Right atrium auricular region (tissue), 2 donors: ENCODE data around the gene ICAM5. TPM values are rescaled to one million over a fixed set of nuclear protein-coding genes. Genes with fewer than 3 reads are reported as not detected.

Experiments
- DNase-seq: peaks from one replicate; pipeline ENCODE4 v3.0.0-alpha.2; 2019; ENCODE audit warnings: low spot score
- H3K27ac ChIP-seq, 2 donors: fragments of 200-600 bp; sonication (generic); 1 replicate in 1 of 2; 2 replicates in 1 of 2; pipeline ENCODE4 v1.5.1; 2016 to 2019
- H3K27me3 ChIP-seq, 2 donors: fragments of 200-600 bp; sonication (generic); one replicate each; pipeline versions ENCODE4 v1.5.1 to v1.6.0; 2017 to 2019
- H3K36me3 ChIP-seq: fragments of 200-600 bp; sonication (generic); one replicate; pipeline ENCODE4 v1.5.1; 2016
- H3K4me1 ChIP-seq, 2 donors: fragments of 200-600 bp; sonication (generic); one replicate each; pipeline versions ENCODE4 v1.5.1 to v1.6.0; 2017 to 2019
- H3K4me3 ChIP-seq, 2 donors: fragments of 200-600 bp; sonication (generic); 1 replicate in 1 of 2; 2 replicates in 1 of 2; pipeline ENCODE4 v1.5.1; 2017 to 2019; ENCODE audit warnings: mild to moderate bottlenecking in 1 of 2, moderate library complexity in 1 of 2
- H3K9me3 ChIP-seq, 2 donors: fragments of 200-600 bp; sonication (generic); one replicate each; pipeline ENCODE4 v1.5.1; 2019
- total RNA-seq, 2 donors: library from RNA; depleted of rRNA; stranded (reverse); fragments of >200 nt; gene quantifications; one replicate each; pipeline ENCODE4 v1.1.0, GENCODE V29; 2016
- TF ChIP-seq, protein P1 (sequence below), 2 donors: fragments of 200-600 bp; sonication (generic); IDR thresholded peaks; one replicate each; pipeline ENCODE4 v1.5.1; 2019; ENCODE audit warnings: antibody characterized with exemption in 2 of 2

ICAM5 gene
- total RNA-seq, 2 donors from 2014 or later, result 0.22 to 1.7 TPM

DNA sequence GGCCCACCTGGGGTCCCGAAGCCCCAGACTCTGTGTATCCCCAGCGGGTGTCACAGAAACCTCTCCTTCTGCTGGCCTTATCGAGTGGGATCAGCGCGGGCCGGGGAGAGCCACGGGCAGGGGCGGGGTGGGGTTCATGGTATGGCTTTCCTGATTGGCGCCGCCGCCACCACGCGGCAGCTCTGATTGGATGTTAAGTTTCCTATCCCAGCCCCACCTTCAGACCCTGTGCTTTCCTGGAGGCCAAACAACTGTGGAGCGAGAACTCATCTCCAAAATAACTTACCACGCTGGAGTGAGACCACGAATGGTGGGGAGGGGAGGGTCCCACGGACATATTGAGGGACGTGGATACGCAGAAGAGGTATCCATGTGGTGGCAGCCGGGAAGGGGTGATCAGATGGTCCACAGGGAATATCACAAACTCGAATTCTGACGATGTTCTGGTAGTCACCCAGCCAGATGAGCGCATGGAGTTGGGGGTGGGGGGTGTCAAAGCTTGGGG is 1.0 kb upstream of the ICAM5 start:
- no peak for DNase-seq
- TF ChIP-seq, protein P1, sequence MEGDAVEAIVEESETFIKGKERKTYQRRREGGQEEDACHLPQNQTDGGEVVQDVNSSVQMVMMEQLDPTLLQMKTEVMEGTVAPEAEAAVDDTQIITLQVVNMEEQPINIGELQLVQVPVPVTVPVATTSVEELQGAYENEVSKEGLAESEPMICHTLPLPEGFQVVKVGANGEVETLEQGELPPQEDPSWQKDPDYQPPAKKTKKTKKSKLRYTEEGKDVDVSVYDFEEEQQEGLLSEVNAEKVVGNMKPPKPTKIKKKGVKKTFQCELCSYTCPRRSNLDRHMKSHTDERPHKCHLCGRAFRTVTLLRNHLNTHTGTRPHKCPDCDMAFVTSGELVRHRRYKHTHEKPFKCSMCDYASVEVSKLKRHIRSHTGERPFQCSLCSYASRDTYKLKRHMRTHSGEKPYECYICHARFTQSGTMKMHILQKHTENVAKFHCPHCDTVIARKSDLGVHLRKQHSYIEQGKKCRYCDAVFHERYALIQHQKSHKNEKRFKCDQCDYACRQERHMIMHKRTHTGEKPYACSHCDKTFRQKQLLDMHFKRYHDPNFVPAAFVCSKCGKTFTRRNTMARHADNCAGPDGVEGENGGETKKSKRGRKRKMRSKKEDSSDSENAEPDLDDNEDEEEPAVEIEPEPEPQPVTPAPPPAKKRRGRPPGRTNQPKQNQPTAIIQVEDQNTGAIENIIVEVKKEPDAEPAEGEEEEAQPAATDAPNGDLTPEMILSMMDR (IDR thresholded peaks at IDR 0.05), result no peak
- Histone ChIP-seq H3K9me3 (no peaks in the 10 kb centered on the region), H3K27ac (no peak overlapping the region), H3K4me1 (peaks cover 0 to 77% of the 10 kb centered on the region in 2 donors), H3K27me3 (peaks cover 31 to 40% of the 10 kb centered on the region in 2 donors), H3K36me3 (peaks cover 12% of the 10 kb centered on the region), H3K4me3 (peak overlapping the region in 1 of 2 donors; percentile 41)

DNA sequence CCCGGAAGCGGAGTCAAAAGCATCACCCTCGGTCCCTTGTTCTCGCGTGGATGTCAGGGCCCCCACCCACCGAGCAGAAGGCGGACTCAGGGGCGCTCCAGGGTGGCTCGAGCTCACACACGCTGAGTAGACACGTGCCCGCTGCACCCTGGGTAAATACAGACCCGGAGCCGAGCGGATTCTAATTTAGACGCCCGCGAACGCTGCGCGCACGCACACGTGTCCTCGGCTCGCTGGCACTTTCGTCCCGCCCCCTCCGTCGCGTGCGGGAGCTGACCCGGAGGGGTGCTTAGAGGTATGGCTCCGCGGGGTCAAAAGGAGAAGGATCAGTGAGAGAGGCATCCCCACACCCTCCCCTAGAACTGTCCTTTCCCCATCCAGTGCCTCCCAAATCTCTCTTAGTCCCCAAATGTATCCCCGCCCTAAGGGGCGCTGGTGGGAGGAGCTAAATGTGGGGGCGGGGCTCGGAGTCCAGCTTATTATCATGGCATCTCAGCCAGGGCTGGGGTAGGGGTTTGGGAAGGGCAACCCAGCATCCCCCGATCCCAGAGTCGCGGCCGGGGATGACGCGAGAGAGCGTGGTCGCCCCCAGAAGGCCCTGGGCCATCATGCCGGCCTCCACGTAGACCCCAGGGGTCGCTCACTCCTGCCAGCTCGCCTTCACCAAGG is 451 bp upstream of the ICAM5 start:
- peaks cover 36 to 46% of the 10 kb centered on the region in 2 donors for H3K27me3 ChIP-seq

DNA sequence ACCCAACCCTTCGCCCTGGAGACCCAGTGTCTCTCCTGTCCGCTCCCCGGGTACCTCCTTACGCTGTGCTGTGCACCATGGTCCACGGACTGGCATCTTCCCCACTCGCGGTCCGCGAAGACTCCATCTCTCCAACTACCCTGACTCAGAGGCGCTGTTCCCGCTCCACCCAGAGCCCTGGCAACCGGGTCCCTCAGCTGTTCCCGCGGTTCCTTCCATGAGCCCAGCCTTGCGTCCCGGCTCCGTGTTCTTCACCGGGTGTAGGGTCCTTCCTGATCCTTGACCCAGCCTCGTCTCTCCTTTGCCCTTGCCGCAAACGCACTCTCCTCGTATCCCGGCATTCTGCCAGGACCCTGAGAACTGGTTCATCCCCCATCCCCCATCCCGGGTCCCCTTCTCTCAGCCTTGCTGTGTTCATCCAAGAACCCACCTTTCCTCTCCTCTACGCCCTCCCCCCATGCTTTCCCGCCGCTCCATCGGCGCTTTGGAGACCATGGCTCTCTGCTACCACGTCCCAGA is 664 bp downstream of the ICAM5 start:
- Histone ChIP-seq H3K36me3 (no peaks in the 10 kb centered on the region), H3K4me1 (peaks cover 0 to 81% of the 10 kb centered on the region in 2 donors), H3K4me3 (peak overlapping the region; percentile 18 to 41), H3K27ac (no peak overlapping the region), H3K27me3 (peaks cover 39 to 56% of the 10 kb centered on the region in 2 donors), H3K9me3 (no peaks in the 10 kb centered on the region)
- TF ChIP-seq, protein P1 (IDR thresholded peaks at IDR 0.05), result no peak
- DNase-seq, result no peak

More for the DNA sequence above, 451 bp upstream of the ICAM5 start:
- Histone ChIP-seq H3K4me3 (peak overlapping the region; percentile 20 to 41), H3K27ac (no peak overlapping the region), H3K36me3 (peaks cover 6% of the 10 kb centered on the region), H3K9me3 (no peaks in the 10 kb centered on the region), H3K4me1 (peaks cover 0 to 77% of the 10 kb centered on the region in 2 donors)
- TF ChIP-seq, protein P1 (IDR thresholded peaks at IDR 0.05), result no peak
- DNase-seq, result no peak

DNA sequence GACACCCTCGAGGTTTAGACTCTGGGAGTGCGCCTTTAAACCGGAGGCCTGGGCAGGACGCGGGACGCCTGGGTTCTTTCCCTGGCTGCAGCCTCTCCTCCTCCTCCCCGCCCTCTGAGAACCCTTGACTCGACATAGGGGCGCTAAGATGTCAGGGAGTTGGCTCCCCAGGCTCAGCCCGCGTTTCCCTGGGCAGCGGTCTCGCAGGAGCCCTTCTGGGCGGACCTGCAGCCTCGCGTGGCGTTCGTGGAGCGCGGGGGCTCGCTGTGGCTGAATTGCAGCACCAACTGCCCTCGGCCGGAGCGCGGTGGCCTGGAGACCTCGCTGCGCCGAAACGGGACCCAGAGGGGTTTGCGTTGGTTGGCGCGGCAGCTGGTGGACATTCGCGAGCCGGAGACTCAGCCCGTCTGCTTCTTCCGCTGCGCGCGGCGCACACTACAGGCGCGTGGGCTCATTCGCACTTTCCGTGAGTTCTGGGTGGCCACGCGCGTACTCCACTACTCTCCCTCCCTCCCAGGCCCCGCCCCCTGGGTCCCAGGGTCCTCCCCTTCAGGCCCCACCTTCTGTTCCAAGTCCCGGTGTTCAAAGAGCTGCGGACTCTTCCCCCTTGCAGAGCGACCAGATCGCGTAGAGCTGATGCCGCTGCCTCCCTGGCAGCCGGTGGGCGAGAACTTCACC is 1.3 kb downstream of the ICAM5 start:
- no peak for DNase-seq
- Histone ChIP-seq H3K4me1 (peaks cover 0 to 83% of the 10 kb centered on the region in 2 donors), H3K27me3 (peaks cover 39 to 62% of the 10 kb centered on the region in 2 donors), H3K27ac (no peak overlapping the region), H3K9me3 (no peaks in the 10 kb centered on the region), H3K4me3 (peak overlapping the region; percentile 18 to 41), H3K36me3 (no peaks in the 10 kb centered on the region)
- TF ChIP-seq, protein P1 (IDR thresholded peaks at IDR 0.05), result no peak

DNA sequence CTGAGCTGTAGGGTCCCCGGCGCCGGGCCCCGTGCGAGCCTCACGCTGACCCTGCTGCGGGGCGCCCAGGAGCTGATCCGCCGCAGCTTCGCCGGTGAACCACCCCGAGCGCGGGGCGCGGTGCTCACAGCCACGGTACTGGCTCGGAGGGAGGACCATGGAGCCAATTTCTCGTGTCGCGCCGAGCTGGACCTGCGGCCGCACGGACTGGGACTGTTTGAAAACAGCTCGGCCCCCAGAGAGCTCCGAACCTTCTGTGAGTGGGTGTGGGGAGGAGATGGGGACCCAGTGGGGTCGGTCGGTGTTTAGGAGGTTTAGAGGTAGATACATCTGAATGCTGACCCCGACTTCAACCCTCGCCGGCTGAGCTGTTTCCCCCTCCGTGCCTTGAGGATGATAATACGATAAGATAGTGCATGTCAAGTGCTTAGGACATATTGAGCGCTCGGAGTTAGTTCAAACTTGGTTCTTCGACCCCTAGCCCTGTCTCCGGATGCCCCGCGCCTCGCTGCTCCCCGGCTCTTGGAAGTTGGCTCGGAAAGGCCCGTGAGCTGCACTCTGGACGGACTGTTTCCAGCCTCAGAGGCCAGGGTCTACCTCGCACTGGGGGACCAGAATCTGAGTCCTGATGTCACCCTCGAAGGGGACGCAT is 1.9 kb downstream of the ICAM5 start:
- H3K27ac ChIP-seq, result no peak overlapping the region

More for the DNA sequence above, 1.9 kb downstream of the ICAM5 start:
- Histone ChIP-seq H3K9me3 (no peaks in the 10 kb centered on the region), H3K27me3 (peaks cover 39 to 65% of the 10 kb centered on the region in 2 donors), H3K4me1 (peaks cover 0 to 79% of the 10 kb centered on the region in 2 donors), H3K4me3 (peak overlapping the region; percentile 18 to 41), H3K36me3 (no peaks in the 10 kb centered on the region)
- no peak for DNase-seq
- TF ChIP-seq, protein P1 (IDR thresholded peaks at IDR 0.05), result no peak
